ENCODE measurements around the gene CAMKK1.

The CAMKK1 gene

DNA sequence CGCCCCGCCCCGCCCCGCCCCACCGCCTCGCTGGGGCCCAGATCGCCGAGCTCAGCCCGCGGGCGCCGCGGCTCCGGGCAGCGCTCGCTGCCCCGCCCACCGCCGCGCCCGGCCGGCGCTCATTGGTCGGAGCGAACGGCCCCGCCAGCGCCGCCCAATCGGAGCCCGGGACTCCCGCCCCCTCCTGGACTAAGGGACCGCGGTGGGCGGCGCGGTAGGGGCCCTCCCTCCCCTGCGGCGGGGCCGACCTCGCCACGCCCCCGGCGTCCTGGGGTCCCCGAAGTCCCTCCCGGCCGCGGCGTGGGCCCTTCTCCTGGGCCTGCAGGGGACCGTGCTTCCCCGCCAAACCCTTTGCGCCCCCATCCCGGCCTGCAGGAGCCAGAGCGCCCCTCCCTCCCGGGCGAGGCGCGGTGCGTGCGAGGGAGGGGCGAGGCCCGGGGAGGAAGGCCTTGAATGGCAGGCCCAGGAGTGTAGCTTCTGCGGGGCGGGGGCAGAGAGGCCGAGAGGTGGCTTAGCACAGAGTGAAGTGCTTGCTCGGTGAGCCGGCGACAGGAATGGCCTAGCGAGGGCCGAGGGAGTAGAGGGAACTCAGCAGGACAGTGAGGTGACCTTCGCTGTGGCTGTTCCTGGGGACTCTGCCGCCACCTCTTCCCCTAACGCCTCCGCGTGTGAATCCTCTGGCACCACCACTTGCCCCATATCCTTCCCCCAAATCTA, at the start of gene CAMKK1:
TSS of gene CAMKK1 (minus strand) at position 51 of the 717 bp plus-strand sequence. CDS start 7,366 bp downstream, outside the sequence.
- DNase-seq: peak; percentile 68

DNA sequence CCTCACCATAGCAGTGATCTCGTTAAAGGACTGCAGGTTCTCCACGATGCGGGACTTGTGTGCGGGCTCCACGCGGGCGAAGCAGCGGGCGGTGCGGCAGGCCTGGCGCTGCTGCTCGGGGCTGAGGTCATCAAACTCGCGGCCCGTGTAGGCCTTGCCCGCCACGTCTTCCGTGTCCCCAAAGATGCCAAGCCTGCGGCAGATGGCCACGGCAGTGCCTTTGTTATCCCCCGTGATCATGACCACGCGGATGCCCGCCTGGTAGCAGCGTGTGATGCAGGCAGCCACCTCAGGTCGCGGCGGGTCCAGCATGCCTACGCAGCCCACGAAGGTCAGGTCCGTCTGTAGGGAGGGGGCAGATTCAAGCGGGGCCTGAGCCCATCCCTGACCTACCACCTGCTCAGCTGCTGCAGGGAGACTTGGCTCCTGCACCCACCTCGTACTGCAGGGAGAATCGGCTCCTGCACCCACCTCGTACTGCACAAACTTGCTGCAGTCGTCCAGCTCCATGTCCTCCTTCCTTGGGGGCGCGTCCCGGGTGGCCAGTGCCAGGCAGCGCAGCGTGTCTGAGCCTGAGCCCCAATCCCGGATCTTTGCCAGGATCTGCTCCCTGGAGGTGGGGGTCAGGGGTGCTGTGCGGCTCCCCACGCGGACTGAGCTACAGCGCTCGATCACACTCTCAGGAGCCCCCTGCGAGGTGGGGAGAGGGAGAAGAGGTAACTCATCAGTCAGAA, 48.3 kb upstream of the CAMKK1 start:
- DNase-seq: no peak

DNA sequence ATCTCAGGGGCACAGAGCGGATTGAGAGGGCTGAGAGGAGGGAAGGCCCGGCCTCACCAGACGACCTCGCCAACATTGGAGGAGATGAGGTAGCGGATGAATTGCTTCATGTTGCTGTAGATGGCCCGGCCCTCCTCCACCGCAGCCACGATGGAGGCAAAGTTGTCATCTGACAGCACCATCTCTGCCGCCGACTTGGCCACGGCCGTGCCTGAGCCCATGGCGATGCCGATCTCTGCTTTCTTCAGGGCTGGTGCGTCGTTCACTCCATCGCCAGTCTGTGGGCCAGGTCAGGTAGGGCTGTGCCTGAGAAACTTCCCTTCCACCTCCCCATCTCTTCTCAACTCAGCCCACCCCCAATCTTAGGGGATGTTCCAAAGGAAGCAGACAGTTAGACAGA, 44.5 kb upstream of the CAMKK1 start:
- no peak for DNase-seq

DNA sequence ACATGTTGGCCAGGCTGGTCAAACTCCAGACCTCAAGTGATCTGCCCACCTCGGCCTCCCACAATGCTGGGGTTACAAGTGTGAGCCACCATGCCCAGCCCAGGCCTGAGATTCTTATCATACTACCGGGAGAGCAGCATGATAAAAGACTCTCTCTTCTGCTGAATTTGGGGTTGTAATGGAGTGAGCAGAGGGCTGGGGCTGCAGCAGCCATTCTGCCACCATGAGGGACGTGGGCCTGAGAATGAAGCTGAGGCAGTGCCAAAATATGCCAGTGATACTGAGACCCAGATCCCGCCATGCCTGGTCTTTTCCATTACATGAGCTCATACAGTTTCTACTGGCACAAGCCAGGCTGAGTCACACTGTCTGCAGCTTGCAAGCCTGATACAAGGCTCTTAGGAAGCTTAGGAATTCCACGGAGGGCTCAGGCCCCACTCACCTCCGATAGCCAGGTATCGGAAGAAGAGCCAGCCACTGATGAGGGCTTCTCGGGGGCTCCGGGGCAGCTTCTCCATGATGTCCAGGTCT, 43.0 kb upstream of the CAMKK1 start:
- DNase-seq: no peak

DNA sequence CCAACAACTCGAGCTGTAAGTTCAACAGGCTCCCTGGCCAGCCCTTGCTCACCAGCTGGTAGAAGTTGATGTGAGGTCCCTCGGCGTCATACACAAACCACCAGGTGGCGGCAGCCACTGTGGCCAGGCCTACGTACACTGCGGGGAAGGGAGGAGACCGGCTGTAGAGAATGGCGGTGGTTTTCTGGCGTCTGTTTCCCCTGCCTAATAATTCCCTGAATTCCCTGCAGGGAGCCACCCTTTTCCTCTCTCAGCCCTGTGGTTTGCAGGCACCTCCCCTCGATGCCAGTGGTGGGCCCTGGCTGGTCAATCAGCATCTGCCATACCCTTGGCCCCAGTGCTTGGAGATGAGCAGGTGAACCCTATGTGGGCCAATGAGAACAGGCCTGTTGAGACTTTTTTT, 42.3 kb upstream of the CAMKK1 start:
- peak; percentile 13 for DNase-seq

DNA sequence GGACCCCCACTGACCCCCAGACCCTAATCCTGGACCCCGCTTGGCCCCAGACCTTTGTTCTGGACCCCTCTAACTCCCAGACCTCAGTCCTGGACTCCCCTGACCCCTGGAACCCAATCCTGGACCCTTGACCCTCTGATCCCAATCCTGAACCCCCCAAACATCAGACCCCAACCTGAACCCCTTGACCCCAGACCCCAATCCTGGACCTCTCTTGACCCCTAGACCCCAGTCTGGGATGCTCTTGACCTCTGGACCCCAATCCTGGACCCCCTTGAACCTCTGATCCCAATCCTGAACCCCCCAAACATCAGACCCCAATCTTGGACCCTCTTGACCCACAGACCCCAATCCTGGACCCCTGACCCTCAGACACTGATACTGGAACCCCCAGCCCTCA, 36.9 kb upstream of the CAMKK1 start:
- no peak for DNase-seq

DNA sequence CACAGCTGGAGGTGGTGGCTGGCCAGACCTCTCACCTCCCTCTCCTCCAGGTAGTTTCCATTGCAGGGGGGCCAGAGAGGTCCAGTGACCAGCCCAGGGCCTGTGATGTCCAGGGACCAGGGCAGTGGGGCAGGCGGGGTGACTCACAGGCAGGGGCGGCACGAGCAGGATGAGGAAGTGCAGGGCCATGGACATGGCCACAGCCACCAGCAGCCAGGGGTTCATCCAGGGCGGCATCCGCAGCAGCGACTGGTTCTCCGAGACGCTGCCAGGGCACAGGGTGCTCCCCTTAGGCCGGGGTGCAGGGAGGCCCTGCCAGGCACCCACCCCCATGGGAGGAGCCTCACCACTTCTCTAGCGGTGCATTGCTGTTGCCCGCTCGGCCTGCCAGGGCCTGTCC, 36.3 kb upstream of the CAMKK1 start:
- no peak for DNase-seq

DNA sequence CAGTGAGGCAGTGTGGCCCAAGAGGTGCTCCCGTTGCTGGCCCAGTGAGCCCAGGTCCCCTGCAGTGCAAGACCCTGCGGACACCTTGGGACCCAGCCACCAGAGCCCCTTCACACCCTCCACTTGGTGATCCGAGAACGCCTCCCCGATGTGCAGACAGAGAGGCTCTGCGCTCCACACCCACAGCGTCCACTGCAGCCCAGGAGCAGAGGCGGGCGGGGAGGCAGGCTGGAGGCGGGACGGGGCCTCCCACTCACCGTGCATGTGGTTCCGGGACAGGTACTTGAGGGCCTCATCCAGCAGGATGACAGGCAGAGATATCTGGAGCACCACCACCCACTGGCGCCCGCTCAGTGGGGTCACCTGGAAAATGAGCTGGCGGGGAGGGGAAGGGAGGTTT, 35.6 kb upstream of the CAMKK1 start:
- DNase-seq: no peak

DNA sequence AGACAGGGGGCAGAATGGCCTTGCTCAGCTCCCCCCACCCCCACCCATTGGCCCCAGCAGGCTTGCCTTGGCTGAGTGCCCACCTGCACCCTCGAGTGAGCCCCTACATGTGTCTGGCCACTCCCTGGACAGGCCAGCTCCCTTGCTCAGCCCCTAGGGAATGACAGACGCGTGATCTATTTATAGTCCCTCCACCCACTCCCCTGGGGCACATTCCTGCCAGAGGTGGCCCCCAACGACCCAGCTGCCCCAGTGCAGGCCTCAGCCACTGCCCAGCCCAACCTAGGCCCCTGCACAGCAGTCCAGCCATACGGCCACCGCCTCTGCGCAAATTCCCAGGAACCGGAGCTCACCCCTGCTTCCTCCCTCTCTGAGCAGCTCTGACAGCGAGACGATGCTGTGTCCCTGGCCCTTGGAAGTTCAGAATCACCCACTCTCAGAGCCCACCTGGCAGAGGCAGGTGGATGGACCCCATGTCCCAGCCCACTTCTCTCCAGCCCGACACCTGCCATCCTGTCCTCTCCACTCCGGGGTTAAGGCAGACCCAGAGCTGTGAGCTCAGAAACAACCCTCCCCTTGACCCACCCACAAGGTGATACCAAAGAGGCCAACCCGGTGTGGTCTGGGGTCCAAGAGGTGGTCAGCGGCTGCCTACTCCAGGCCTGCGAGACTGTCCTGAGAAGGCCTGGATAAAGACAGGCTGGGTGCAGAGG, 34.9 kb upstream of the CAMKK1 start:
- no peak for DNase-seq

DNA sequence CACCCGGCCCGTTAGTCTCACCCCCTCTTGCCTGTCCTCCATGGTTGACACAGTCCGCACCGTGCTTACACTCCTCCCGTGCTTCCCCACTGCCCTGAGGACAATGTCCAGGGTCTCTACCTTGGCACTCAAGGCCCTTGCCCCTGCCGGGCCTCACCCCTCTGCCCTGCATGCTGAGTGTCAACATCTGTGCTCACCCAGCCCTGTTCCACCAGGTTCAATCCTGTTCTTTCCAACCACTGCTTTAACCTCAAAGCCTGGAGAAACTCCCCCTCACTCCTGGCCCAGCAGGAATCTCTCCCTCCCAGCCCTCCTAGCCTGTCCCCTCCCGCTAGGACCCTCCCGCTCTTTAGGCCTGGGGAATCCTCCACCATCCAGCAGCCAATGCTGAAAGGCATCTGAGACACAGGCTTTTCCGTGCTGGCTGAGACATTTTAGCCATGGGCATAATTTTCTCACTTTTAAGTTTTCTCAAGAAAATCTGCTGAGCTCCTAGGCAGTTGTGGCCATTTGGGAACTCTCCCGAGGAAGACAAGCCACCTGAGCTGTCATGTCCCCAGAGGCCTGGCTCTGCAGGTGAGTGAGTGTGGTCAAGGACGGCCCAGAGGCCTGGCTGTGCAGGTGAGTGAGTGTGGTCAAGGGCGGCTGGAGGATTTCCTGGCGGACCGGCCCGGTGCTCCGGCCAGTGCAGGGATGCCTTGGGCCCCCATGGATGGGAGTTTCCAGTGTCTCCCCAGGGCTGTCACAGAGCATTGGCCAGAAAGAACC, 34.2 kb upstream of the CAMKK1 start:
- DNase-seq: no peak

DNA sequence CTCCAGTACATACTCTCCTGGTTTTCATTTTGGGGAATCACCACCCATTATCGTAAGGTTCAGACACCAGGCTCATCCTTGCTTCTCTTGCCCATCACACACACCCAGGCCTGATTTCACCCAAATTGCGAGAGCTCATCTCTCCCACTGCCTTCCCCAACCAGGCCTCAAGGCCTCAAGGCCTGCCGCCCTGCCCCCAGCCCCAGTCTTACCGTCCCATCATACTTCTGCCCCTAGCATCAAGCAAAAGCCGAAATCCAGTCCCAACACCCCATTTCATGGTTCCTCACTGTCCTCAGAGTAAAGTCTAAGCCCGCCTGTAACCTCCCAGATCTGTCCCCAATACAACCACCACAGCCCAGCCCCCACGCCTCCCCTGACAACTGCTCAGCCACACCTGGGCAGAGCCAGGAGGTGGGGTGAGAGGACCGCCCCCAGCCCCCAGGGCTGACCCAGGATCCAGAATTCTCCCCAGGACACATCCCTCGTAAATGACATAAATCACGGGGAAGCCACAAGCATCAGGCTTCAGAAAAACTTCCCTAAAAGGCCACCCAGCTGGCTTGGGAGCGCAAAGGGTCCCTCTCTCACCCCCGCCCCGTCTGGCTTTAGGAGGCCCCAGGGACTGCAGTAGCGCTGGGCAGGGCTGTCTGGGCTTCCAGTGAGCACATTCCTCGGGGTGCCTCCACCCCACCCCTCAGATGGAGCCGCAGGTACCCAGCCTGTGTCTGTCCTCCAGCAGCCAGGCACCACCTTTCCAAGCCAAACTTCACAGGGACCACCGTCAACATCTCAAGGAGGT, 33.0 kb upstream of the CAMKK1 start:
- DNase-seq: no peak

DNA sequence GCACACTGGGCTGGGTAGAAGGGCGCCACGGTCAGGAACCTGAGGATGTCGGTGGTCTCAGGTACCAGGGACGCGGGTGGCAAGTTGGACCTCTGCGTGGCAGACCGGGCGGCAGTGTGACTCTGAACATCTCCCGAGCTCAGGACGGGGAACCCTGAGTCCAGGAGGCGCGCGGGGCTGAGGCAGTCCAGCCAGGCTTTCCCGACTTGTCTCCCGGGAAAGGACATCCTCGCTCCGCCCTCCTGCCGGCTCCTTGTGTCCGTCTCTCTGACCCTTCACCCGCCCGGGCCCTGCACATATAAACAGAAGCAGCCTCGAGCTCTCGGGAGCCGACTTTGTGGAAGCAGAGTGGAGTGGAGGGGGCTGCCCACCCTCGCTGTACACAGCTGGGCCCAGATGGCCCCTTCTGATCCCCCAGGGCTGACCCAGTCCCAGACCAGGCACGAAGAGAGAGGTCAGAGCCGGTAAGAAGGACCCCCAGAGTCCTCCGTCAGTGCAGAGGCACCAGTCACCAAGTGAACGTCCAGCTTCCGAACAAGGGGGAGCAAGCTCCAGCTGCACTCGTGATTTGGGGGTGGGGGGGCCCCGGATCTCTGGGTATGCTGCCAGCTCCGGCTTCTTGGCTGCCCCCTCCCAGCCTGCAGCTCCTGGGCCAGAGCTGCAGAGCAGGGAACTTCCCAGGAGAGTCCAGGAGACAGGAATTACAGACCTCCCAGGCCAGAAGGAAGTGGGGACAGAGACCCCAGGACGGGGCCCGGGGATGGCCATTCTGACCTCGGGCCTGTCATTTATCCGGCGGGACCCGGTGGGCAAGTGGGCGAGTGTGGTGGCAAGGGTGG, 31.9 kb upstream of the CAMKK1 start:
- DNase-seq: no peak

DNA sequence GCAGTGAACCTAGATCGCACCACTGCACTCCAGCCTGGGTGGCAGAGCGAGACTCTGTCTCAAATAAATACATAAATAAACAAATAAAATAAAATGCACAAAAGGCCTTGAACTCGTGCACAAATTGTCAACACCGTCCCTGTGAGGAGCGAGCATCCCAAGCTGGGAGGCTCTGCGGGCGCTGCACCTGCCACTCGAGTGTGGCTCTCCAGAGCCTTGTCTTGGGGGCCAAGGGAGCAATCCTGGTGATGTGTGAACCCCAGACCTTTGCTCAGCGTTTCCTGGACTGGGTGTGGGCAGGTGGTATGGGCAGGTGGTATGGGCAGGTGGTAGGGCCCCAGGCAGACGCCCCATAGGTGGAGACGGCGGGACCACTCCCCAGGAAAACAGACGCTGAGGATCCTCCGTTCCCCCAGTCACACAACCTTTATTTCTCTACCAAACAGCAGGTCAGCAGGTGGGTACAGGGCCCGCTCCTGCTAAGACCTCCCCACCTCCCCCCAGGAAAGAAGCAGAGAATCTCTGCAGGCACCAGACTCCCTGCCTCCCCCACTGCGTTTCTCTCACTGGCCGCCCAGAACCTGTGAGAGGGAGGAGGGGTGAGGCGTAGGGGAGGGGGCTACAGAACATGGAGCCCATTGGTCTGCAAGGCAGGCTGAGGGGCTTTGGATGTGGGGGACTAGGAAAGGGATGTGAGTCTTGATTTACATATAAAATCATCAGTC, 30.8 kb upstream of the CAMKK1 start:
- DNase-seq: no peak

DNA sequence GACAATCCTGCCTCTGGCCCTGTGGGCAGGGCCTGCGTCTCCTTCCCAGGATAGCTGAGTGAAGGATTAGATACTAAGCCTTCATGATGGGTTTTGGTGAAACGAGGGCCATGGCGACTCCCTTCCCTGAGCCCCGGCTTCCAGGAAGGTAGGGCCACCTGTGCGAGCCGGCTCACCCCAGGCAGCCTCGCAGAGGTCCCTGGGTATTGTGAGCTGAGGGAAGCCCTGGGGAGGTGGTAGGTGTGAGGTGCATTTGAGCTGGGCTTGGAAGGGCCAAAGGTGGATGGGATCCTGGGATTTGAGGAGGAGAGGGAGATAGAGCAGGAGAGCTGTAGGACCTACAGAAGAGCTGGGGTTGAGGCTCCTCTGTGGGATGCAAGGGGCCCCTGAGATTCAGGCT, 29.9 kb upstream of the CAMKK1 start:
- DNase-seq: no peak

DNA sequence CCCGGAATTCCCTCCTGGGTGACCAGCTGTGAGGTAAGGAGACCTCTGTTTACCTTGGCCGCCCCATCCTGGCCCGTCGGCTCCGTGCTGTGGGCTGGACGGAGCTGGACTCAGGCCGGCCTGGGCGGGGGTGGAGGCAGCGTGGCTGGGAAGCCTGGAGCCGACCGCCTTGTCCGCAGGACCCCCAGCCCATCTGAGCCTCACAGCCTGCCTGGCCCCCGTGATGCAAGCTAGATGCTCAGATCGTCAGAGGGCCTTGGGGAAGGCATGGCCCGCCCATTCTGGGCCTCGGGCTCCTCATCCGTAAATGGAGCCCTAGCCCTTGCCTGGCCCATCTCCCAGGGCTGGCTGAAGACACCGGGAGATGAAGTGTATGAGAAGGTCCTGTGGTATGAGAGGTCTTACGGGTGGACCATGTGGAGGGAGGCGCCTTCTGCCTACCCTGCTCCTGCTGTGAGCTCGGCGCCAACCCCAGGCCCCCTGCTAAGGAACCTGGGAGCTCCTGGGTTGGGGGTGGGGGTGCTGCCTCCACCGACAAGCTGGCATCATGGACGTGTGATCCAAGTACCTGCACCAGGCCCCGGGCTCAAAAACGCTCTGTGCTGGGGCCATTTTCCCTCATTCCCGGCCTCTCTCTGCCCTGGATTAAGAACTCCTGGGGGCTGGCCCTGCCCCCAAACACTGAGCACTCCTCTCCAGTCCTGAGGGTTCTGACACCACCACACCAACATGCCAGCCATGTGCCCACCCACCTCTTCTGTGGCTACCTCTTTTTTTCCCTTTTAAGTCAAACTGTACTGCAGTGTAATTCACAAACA, 28.9 kb upstream of the CAMKK1 start:
- DNase-seq: no peak

DNA sequence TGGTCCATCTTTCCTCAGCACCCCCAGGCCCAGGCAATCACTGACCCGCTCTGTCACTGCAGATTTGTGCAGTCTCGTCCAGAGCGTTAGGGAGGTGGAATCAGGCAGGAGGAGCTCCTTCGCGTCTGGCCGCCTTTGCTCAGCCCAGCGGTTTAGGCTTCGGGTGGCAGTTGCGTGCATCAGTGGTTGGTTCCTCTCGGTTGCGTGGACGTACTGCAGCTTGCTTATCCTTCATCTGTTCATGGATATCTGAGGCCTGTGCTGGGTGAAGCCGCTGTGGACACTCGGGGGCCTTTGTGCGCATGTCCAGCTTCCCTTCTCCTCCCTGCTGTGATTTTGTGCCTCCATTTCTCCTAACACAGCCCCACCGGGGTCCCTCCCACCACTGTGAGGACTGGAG, 28.2 kb upstream of the CAMKK1 start:
- DNase-seq: no peak

DNA sequence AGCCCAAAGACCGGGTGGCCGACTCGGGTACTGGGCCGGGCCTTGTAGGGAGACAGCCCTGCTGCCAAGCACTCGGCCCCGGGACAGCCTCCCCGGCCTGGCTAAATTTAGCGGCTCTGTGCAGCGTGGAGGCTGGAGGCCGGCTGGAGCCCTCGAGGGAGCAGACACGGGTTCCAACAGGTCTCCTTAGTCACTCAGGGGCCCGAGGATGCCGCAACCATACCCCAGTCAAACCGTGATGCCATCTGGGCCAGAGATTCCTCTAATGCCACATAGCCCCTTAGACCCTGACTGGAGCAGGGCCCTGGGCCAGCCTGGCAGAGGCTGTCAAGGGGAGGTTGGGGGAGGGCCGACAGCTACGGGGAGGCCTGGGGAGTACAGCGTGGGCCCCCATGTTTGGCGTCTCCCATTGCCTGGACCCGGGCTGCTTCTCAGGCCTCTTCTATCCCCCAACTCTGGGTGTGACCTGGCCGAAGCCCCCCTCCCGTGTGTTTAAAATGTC, 26.3 kb upstream of the CAMKK1 start:
- no peak for DNase-seq

DNA sequence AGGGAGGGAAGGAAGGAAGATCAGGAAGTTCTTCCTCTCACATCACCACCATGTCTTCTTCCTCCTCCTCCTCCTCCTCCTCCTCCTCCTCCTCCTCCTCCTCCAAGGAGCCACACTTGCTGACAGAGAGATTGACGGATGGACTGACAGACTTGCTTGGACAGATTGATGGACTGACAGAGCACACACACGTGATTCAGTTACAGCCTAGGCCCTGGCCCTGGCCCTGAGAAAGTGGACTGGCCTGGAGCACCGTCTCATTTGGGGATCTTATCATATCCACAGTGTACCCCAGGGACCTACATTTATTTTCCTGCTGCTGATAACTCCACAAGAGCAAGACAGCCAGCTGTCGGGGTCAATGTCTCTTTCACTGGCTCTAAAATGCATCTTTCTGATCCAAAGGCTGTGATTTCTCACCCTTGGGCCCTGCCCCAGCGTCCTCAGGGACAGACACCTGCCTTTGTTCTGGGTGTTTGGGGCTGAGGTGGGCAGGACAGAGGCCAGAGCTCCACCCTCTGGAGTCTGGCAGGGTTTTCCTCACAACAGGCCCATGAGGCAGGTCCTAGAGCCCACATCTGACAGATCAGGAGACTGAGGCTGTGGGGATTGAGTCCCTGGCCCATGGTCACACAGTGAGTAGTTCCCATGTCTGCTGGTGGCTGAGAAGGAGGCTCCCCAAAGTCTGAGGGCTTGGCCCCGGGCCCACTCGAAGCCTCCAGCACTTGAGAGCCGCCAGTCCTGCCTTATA, 25.7 kb upstream of the CAMKK1 start:
- no peak for DNase-seq
